ENCODE measurements around the gene WSCD2.

- no peak for TF ChIP-seq CTCF (IDR thresholded peaks at IDR 0.05)
- no peak for TF ChIP-seq POLR2AphosphoS5 (IDR thresholded peaks at IDR 0.05)
- TF ChIP-seq POLR2A (IDR thresholded peaks at IDR 0.05) = no peak
Observed at GRCh38 chr12:108097160-108097911, 31.8 kb upstream of the WSCD2 start.

Data from prostate gland (tissue), 2 donors.